Keratinocyte (primary cell): ENCODE results near the gene MSANTD2. TPM values are rescaled to one million over a fixed set of nuclear protein-coding genes. Genes with fewer than 3 reads are reported as not detected.

ENCODE experiments used
- DNase-seq: peaks from one replicate; pipeline ENCODE4 v3.0.0-alpha.2; 2011; ENCODE audit warnings: low read depth, missing footprints, low spot score
- FAIRE-seq: peaks from 2 replicates; lab custom pipeline; 2011; peaks lifted over from hg19 to GRCh38; lab: Jason Lieb, UNC
- H2AFZ ChIP-seq: 2 replicates; pipeline ENCODE4 v1.6.0; 2012; ENCODE audit warnings: low read length, control low read depth, inconsistent platforms; ENCODE audit not compliant: control insufficient read depth
- H3K27ac ChIP-seq: 2 replicates; pipeline ENCODE4 v1.5.1; 2011; ENCODE audit warnings: low read length; ENCODE audit not compliant: control insufficient read depth, insufficient read depth
- H3K27me3 ChIP-seq: 3 replicates; pipeline ENCODE4 v1.6.0; 2011; ENCODE audit warnings: low read length; ENCODE audit not compliant: control insufficient read depth, insufficient read depth; ENCODE audit errors: extremely low read depth
- H3K36me3 ChIP-seq, 2 experiments: 2 replicates in 1 of 2; 3 replicates in 1 of 2; pipeline ENCODE4 v1.5.1; 2011; ENCODE audit warnings: low read length in 2 of 2, mild to moderate bottlenecking in 1 of 2; ENCODE audit not compliant: control insufficient read depth in 2 of 2, insufficient read depth in 2 of 2; ENCODE audit errors: extremely low read depth in 1 of 2
- H3K4me1 ChIP-seq: 3 replicates; pipeline ENCODE4 v1.5.1; 2011; ENCODE audit warnings: low read length; ENCODE audit not compliant: control insufficient read depth, insufficient read depth; ENCODE audit errors: extremely low read depth
- H3K4me2 ChIP-seq: 3 replicates; pipeline ENCODE4 v1.6.0; 2011; ENCODE audit warnings: low read depth, low read length; ENCODE audit not compliant: control insufficient read depth, insufficient read depth; ENCODE audit errors: extremely low read depth
- H3K4me3 ChIP-seq, 3 experiments: fragments of 200-600 bp in 1 of 3; sonication (generic) in 1 of 3; 2 replicates in 2 of 3; 3 replicates in 1 of 3; pipeline ENCODE4 v1.5.1; 2011 to 2016; ENCODE audit warnings: low read length in 3 of 3, mild to moderate bottlenecking in 3 of 3, control low read depth in 2 of 3, inconsistent platforms in 1 of 3, low read depth in 1 of 3, mixed read lengths in 1 of 3, mixed run types in 1 of 3, moderate library complexity in 1 of 3; ENCODE audit not compliant: control insufficient read depth in 2 of 3, insufficient read depth in 2 of 3; ENCODE audit errors: extremely low read depth in 1 of 3
- H3K79me2 ChIP-seq: 2 replicates; pipeline ENCODE4 v1.6.0; 2012; ENCODE audit warnings: low read length; ENCODE audit not compliant: control insufficient read depth, insufficient read depth
- H3K9ac ChIP-seq: 3 replicates; pipeline ENCODE4 v1.6.0; 2011; ENCODE audit warnings: low read length; ENCODE audit not compliant: control insufficient read depth, insufficient read depth; ENCODE audit errors: extremely low read depth
- H3K9me1 ChIP-seq: 3 replicates; pipeline ENCODE4 v1.6.0; 2011; ENCODE audit warnings: low read length; ENCODE audit not compliant: control insufficient read depth, insufficient read depth; ENCODE audit errors: extremely low read depth
- H3K9me3 ChIP-seq: 2 replicates; pipeline ENCODE4 v1.5.1; 2012; ENCODE audit warnings: low read depth, low read length; ENCODE audit not compliant: control insufficient read depth
- H4K20me1 ChIP-seq: 3 replicates; pipeline ENCODE4 v1.6.0; 2011; ENCODE audit warnings: low read length; ENCODE audit not compliant: control insufficient read depth, insufficient read depth; ENCODE audit errors: extremely low read depth
- EZH2 ChIP-seq: IDR thresholded peaks from one replicate; pipeline ENCODE4 v1.6.1; 2012; ENCODE audit warnings: inconsistent platforms, mild to moderate bottlenecking, low read length, moderate library complexity
- dilution Hi-C: fragments of 300-500 bp; cut with MboI; formaldehyde crosslinking; loops from one replicate; pipeline ENCODE4 v1.7.0; 2020; ENCODE audit warnings: low sequenced_read_pairs; ENCODE audit not compliant: extremely low pct_ligation_motif_present
- polyA plus RNA-seq, 5 experiments: library from polyadenylated mRNA; depleted of rRNA in 3 of 5; stranded (reverse) in 3 of 5; stranded (forward) in 1 of 5; unstranded in 1 of 5; fragments of >200 nt; gene quantifications; 1 replicate in 1 of 5; 2 replicates in 3 of 5; 3 replicates in 1 of 5; pipeline versions ENCODE4 v1.2.1 to v1.2.3, GENCODE V29; 2011 to 2012; ENCODE audit warnings: missing spikeins in 2 of 5, low read depth in 1 of 5, low replicate concordance in 1 of 5
- TF ChIP-seq, protein P1 (sequence below), 3 experiments: IDR thresholded peaks in 1 of 3; conservative IDR thresholded peaks in 1 of 3; optimal IDR thresholded peaks in 1 of 3; 2 replicates in 2 of 3; 3 replicates in 1 of 3; pipeline versions ENCODE3 to v1.5.1; 2011; ENCODE audit warnings: low read length in 3 of 3, mild to moderate bottlenecking in 3 of 3, moderate library complexity in 2 of 3, control low read depth in 1 of 3, inconsistent platforms in 1 of 3; ENCODE audit not compliant: insufficient read depth in 2 of 3; ENCODE audit errors: extremely low read depth in 1 of 3

MSANTD2 gene
- polyA plus RNA-seq, 1 donor (not counting 4 experiments of a cell fraction or from before 2014, with no cell fraction given) = 6.6 TPM

GRCh38 chr11:124760205-124760652, 40.0 kb downstream of the MSANTD2 start:
- DNase-seq (no peak), FAIRE-seq (no peak)
- H3K27ac ChIP-seq = no peak overlapping the region
- H4K20me1 ChIP-seq = no peaks in the 10 kb centered on the region
- H3K79me2 ChIP-seq = no peaks in the 10 kb centered on the region
- no peak overlapping the region for H3K9ac ChIP-seq
- no peak overlapping the region for H3K4me3 ChIP-seq
- H3K4me1 ChIP-seq = peaks cover 13% of the 10 kb centered on the region
- H3K36me3 ChIP-seq = no peaks in the 10 kb centered on the region
- no peak overlapping the region for H3K4me2 ChIP-seq
- dilution Hi-C loops = no loop called here
- TF ChIP-seq EZH2 = no peak
- TF ChIP-seq, protein P1, sequence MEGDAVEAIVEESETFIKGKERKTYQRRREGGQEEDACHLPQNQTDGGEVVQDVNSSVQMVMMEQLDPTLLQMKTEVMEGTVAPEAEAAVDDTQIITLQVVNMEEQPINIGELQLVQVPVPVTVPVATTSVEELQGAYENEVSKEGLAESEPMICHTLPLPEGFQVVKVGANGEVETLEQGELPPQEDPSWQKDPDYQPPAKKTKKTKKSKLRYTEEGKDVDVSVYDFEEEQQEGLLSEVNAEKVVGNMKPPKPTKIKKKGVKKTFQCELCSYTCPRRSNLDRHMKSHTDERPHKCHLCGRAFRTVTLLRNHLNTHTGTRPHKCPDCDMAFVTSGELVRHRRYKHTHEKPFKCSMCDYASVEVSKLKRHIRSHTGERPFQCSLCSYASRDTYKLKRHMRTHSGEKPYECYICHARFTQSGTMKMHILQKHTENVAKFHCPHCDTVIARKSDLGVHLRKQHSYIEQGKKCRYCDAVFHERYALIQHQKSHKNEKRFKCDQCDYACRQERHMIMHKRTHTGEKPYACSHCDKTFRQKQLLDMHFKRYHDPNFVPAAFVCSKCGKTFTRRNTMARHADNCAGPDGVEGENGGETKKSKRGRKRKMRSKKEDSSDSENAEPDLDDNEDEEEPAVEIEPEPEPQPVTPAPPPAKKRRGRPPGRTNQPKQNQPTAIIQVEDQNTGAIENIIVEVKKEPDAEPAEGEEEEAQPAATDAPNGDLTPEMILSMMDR (optimal IDR thresholded peaks at IDR 0.05 in 1 of 3, IDR thresholded peaks at IDR 0.05 in 1 of 3, conservative IDR thresholded peaks at IDR 0.05 in 1 of 3; ENCODE audit: extremely low read depth in 1 of 3, insufficient read depth in 2 of 3, low read length in 3 of 3) = no peak
- peaks cover 73% of the 10 kb centered on the region for H3K27me3 ChIP-seq
- no peaks in the 10 kb centered on the region for H3K9me3 ChIP-seq
- no peak overlapping the region for H2AFZ ChIP-seq
- no peaks in the 10 kb centered on the region for H3K9me1 ChIP-seq

DNA sequence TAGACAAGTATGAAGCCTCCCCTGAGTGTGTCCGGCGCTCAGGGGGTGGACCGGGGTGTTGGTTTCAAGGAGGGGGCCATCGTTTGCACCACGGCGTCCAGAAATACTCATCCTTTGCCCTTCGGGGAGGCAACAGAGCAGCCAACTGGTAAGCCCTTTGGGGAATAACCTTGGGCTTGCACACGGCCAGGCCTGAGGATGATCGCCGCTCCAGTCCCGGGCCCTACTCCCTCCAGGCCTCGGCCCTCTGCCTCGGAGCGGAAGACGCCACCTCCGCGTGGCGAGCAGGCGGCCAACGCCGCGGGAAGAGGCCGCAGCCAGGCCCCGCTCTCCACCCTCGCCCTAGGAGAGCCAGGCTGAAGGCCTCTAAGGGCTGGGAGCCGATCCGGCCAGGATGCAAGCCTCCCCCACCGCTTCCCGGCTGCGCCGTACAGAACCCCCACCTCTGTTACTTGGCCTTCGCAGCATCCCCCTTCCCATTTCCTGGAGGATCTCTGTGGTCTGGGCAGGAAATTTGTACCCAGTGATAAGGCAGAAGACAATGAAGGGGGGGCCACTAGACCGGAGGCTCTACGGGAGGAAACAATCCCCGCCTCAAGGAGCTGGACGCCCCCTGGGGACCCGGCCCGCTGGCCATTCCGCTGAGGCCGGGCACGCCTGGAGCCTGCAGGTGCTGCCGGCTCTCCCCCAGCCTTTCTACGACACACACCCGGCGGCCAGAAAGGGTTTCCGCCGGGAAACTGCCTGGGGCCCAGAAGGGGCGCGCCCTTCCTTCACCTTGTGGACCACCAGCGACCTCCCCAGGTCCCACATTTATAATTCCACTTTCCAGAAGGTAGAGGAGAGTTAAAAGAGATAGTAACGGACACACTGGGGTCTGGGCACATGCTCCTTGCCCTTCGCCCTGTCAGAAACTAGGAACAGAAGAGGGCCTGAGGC, 40.7 kb downstream of the MSANTD2 start:
- dilution Hi-C loops = no loop called here
- H3K27ac ChIP-seq = no peak overlapping the region
- H3K79me2 ChIP-seq = no peaks in the 10 kb centered on the region
- DNase-seq (no peak), FAIRE-seq (no peak)
- H3K9me3 ChIP-seq = no peaks in the 10 kb centered on the region
- H3K4me1 ChIP-seq = peaks cover 13% of the 10 kb centered on the region
- peaks cover 73% of the 10 kb centered on the region for H3K27me3 ChIP-seq
- peak overlapping the region; percentile 59 for H3K4me2 ChIP-seq
- no peaks in the 10 kb centered on the region for H3K9me1 ChIP-seq
- H2AFZ ChIP-seq = no peak overlapping the region
- H4K20me1 ChIP-seq = no peaks in the 10 kb centered on the region
- no peaks in the 10 kb centered on the region for H3K36me3 ChIP-seq
- peak overlapping the region in 1 of 3 experiments; percentile 41 for H3K4me3 ChIP-seq
- TF ChIP-seq, protein P1 (optimal IDR thresholded peaks at IDR 0.05 in 1 of 3, IDR thresholded peaks at IDR 0.05 in 1 of 3, conservative IDR thresholded peaks at IDR 0.05 in 1 of 3; ENCODE audit: extremely low read depth in 1 of 3, insufficient read depth in 2 of 3, low read length in 3 of 3) = no peak
- peak; percentile 93 for TF ChIP-seq EZH2
- H3K9ac ChIP-seq = no peak overlapping the region
